K562 (cell line): ENCODE measurements around the gene BOLL. TPM values are rescaled to one million over a fixed set of nuclear protein-coding genes. Genes with fewer than 3 reads are reported as not detected.

Source experiments
- ARID1B ChIP-seq: fragments of 450-650 bp; IDR thresholded peaks from 2 replicates; pipeline ENCODE4 v1.6.1; 2016; ENCODE audit warnings: antibody characterized with exemption, mild to moderate bottlenecking, inconsistent platforms
- BCLAF1 ChIP-seq, 2 experiments: fragments of 450-650 bp in 1 of 2; IDR thresholded peaks; 2 replicates each; pipeline ENCODE4 v1.6.1; 2011 to 2017; ENCODE audit warnings: low read depth in 2 of 2, antibody characterized with exemption in 1 of 2, borderline replicate concordance in 1 of 2, low read length in 1 of 2, mild to moderate bottlenecking in 1 of 2, mixed read lengths in 1 of 2; ENCODE audit not compliant: control insufficient read depth in 1 of 2
- FOXJ2 ChIP-seq: fragments of 200-800 bp; sonication (Bioruptor generic); IDR thresholded peaks from 2 replicates; pipeline ENCODE4 v1.6.1; 2016; ENCODE audit warnings: missing genetic modification characterization, missing compliant biosample characterization
- FOXM1 ChIP-seq, 2 experiments: fragments of 450-650 bp in 1 of 2; sonication (generic) in 1 of 2; formaldehyde crosslinking in 1 of 2; IDR thresholded peaks; 2 replicates each; pipeline versions ENCODE4 v1.6.1 to v1.9.0; 2017 to 2022; ENCODE audit warnings: low read depth in 2 of 2, mild to moderate bottlenecking in 2 of 2, missing genetic modification reagents in 1 of 2, moderate library complexity in 1 of 2
- NR2C2 ChIP-seq, 2 experiments: fragments of 200-800 bp in 1 of 2; sonication (Bioruptor generic) in 1 of 2; sonication (generic) in 1 of 2; formaldehyde crosslinking in 1 of 2; IDR thresholded peaks; 2 replicates each; pipeline versions ENCODE4 v1.6.1 to v1.8.0; 2016 to 2022; ENCODE audit warnings: mild to moderate bottlenecking in 1 of 2, missing compliant biosample characterization in 1 of 2, missing genetic modification characterization in 1 of 2, missing genetic modification reagents in 1 of 2
- SMAD4 ChIP-seq: fragments of 250-450 bp; sonication (Bioruptor Pico); conservative IDR thresholded peaks from 2 replicates; pipeline ENCODE4 v1.8.0; 2021; ENCODE audit warnings: inconsistent platforms, mild to moderate bottlenecking, moderate library complexity
- SPI1 ChIP-seq: IDR thresholded peaks from 2 replicates; pipeline ENCODE4 v1.6.1; 2011; ENCODE audit warnings: low read depth, low read length, control low read depth, borderline replicate concordance
- TEAD4 ChIP-seq, 2 experiments: sonication (generic) in 1 of 2; formaldehyde crosslinking in 1 of 2; IDR thresholded peaks; 2 replicates each; pipeline versions ENCODE4 v1.6.1 to v1.8.0; 2012 to 2022; ENCODE audit warnings: borderline replicate concordance in 1 of 2, inconsistent platforms in 1 of 2, low read length in 1 of 2, mild to moderate bottlenecking in 1 of 2, missing genetic modification reagents in 1 of 2
- THAP7 ChIP-seq: fragments of 250-450 bp; sonication (Bioruptor Pico); IDR thresholded peaks from 2 replicates; pipeline ENCODE4 v1.5.0; 2021
- ZNF584 ChIP-seq: fragments of 200-800 bp; sonication (Bioruptor generic); IDR thresholded peaks from 2 replicates; pipeline ENCODE4 v1.6.1; 2016; ENCODE audit warnings: low read depth, mild to moderate bottlenecking, missing genetic modification characterization, missing compliant biosample characterization
- ZNF589 ChIP-seq: fragments of 200-800 bp; sonication (Bioruptor generic); IDR thresholded peaks from 2 replicates; pipeline ENCODE4 v1.6.1; 2016; ENCODE audit warnings: low read depth, missing genetic modification characterization, missing compliant biosample characterization
- polyA plus RNA-seq, 8 experiments: library from polyadenylated mRNA; depleted of rRNA in 4 of 8; stranded (reverse) in 5 of 8; unstranded in 3 of 8; fragments of >200 nt; fragmentation: Nextera tagmentation in 2 of 8; fragmentation: Illumina TruSeq in 1 of 8; extraction: Ambion mirVana in 2 of 8; extraction: Trizol in 1 of 8; gene quantifications; 2 replicates each; pipeline versions ENCODE4 v1.2.1 to v1.2.3, GENCODE V29; 2011 to 2014; ENCODE audit warnings: inconsistent platforms in 1 of 8, missing spikeins in 1 of 8
- total RNA-seq, 7 experiments: library from RNA; depleted of rRNA in 6 of 7; stranded (reverse); fragments of >200 nt in 6 of 7; fragmentation: Illumina TruSeq in 2 of 7; extraction: Trizol in 2 of 7; gene quantifications; 2 replicates each; pipeline versions ENCODE4 v1.2.1 to v1.2.3, GENCODE V29; 2011 to 2021; ENCODE audit warnings: low replicate concordance in 1 of 7
- TF ChIP-seq, protein P1 (sequence below): sonication (generic); IDR thresholded peaks from 2 replicates; pipeline ENCODE4 v1.6.1; 2016

The BOLL gene
- total and polyA plus RNA-seq, 9 of the 15 experiments (the other 6 are each of a cell fraction or from before 2014, with no cell fraction given), result 0.11 to 0.55 (median 0.19) TPM; not detected in 1

DNA sequence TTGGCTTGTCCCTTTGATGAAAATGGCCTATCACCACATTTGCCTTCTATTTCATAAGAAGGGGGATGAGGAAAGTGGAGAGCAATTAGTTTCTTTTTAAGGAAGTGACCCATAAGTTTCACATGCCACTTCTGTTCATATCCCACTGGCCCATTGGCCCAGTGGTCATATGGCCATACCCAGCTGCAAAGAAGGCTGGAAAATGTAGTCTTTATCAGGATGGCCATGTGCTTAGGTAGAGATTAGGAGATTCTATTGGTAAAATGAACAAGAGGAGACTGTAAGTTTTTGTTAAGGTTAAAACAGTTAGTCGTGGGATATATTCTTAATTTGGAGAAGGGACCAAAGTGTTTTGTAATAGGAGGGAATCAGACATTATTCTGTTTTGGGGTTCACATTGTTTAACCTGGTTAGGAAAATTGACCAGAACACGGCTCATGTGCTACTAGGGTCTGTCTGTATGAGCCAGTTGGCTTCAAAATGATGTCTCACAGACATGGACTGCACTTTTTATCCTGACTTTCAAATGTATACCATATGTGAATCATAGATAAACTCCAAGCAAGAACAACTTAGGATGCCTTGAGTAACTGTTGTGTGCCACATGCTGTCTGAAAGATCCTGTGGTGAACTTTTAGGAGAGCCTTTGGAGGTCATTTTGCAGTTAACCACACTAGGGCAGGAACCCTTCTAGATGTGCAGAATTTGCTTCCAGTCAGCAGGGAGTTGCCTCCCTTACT is 36.6 kb upstream of the BOLL start (continued):
- TF ChIP-seq BCLAF1 (IDR thresholded peaks at IDR 0.05; ENCODE audit: borderline replicate concordance in 1 of 2, control insufficient read depth in 1 of 2, low read depth in 2 of 2, low read length in 1 of 2) (no peak), TEAD4 (IDR thresholded peaks at IDR 0.05; ENCODE audit: low read length) (peak; percentile 34), TEAD4 (CRISPR knock-in tag; IDR thresholded peaks at IDR 0.05; ENCODE audit: borderline replicate concordance) (no peak), SMAD4 (CRISPR knock-in tag) (0 out of 2 replicates have a peak, but pooled peaks have one; percentile 40), THAP7 (no peak), ZNF584 (CRISPR knock-in tag) (0 out of 2 replicates have a peak, but pooled peaks have one; percentile 68), FOXJ2 (tag) (no peak), NR2C2 (CRISPR knock-in tag; IDR thresholded peaks at IDR 0.05) (no peak), NR2C2 (tag; IDR thresholded peaks at IDR 0.05) (peak; percentile 58; the same call in 1 of the 2 replicates), SPI1 (0 out of 2 replicates have a peak, but pooled peaks have one; percentile 50), ZNF589 (CRISPR knock-in tag) (0 out of 2 replicates have a peak, but pooled peaks have one; percentile 13), FOXM1 (IDR thresholded peaks at IDR 0.05; ENCODE audit: low read depth) (0 out of 2 replicates have a peak, but pooled peaks have one; percentile 15), FOXM1 (CRISPR knock-in tag; IDR thresholded peaks at IDR 0.05; ENCODE audit: low read depth) (no peak), ARID1B (peak; percentile 53)
- TF ChIP-seq, protein P1, sequence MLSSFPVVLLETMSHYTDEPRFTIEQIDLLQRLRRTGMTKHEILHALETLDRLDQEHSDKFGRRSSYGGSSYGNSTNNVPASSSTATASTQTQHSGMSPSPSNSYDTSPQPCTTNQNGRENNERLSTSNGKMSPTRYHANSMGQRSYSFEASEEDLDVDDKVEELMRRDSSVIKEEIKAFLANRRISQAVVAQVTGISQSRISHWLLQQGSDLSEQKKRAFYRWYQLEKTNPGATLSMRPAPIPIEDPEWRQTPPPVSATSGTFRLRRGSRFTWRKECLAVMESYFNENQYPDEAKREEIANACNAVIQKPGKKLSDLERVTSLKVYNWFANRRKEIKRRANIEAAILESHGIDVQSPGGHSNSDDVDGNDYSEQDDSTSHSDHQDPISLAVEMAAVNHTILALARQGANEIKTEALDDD, result peak; percentile 63
